Measurements from ENCODE around the gene KCNA10.

The KCNA10 gene

DNA sequence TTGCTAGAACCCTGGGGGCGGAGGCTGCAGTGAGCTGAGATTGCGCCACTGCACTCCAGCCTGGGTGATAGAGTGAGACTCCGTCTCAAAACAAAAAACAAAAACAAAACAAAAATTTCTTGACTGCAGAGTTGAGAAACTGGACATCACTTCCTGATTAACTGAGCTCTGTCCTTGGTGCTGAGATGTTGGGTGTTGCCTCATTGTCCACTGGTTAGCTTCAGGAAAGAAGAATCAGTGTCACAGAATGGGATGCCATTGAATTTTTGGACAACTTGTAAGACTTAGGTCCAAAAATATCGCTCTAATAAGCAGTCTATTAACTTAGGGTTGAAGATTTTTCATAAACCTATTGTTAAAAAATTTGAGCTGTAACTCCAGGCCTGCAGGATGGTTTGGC lies 23.8 kb upstream of the KCNA10 start:
- no peaks in the 10 kb centered on the region for H3K4me1 ChIP-seq (ENCODE audit: control insufficient read depth in 1 of 2, insufficient read depth in 1 of 2, low read depth in 1 of 2, low read length in 1 of 2)
- TF ChIP-seq, protein P1, sequence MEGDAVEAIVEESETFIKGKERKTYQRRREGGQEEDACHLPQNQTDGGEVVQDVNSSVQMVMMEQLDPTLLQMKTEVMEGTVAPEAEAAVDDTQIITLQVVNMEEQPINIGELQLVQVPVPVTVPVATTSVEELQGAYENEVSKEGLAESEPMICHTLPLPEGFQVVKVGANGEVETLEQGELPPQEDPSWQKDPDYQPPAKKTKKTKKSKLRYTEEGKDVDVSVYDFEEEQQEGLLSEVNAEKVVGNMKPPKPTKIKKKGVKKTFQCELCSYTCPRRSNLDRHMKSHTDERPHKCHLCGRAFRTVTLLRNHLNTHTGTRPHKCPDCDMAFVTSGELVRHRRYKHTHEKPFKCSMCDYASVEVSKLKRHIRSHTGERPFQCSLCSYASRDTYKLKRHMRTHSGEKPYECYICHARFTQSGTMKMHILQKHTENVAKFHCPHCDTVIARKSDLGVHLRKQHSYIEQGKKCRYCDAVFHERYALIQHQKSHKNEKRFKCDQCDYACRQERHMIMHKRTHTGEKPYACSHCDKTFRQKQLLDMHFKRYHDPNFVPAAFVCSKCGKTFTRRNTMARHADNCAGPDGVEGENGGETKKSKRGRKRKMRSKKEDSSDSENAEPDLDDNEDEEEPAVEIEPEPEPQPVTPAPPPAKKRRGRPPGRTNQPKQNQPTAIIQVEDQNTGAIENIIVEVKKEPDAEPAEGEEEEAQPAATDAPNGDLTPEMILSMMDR (IDR thresholded peaks at IDR 0.05), result no peak
- H3K36me3 ChIP-seq, result no peaks in the 10 kb centered on the region
- no peak overlapping the region for H3K4me3 ChIP-seq (ENCODE audit: low read depth in 1 of 2, low read length in 1 of 2)
- H3K27ac ChIP-seq, result no peak overlapping the region
- peaks cover 5% of the 10 kb centered on the region for H3K27me3 ChIP-seq
- no peaks in the 10 kb centered on the region for H3K9me3 ChIP-seq

GRCh38 chr1:110541906-110542395 lies 23.0 kb upstream of the KCNA10 start:
- H3K27ac ChIP-seq, result no peak overlapping the region
- no peak overlapping the region for H3K4me3 ChIP-seq (ENCODE audit: low read depth in 1 of 2, low read length in 1 of 2)
- H3K9me3 ChIP-seq, result no peaks in the 10 kb centered on the region
- H3K36me3 ChIP-seq, result no peaks in the 10 kb centered on the region
- TF ChIP-seq, protein P1 (IDR thresholded peaks at IDR 0.05), result no peak
- H3K27me3 ChIP-seq, result peaks cover 5% of the 10 kb centered on the region
- no peaks in the 10 kb centered on the region for H3K4me1 ChIP-seq (ENCODE audit: control insufficient read depth in 1 of 2, insufficient read depth in 1 of 2, low read depth in 1 of 2, low read length in 1 of 2)

DNA sequence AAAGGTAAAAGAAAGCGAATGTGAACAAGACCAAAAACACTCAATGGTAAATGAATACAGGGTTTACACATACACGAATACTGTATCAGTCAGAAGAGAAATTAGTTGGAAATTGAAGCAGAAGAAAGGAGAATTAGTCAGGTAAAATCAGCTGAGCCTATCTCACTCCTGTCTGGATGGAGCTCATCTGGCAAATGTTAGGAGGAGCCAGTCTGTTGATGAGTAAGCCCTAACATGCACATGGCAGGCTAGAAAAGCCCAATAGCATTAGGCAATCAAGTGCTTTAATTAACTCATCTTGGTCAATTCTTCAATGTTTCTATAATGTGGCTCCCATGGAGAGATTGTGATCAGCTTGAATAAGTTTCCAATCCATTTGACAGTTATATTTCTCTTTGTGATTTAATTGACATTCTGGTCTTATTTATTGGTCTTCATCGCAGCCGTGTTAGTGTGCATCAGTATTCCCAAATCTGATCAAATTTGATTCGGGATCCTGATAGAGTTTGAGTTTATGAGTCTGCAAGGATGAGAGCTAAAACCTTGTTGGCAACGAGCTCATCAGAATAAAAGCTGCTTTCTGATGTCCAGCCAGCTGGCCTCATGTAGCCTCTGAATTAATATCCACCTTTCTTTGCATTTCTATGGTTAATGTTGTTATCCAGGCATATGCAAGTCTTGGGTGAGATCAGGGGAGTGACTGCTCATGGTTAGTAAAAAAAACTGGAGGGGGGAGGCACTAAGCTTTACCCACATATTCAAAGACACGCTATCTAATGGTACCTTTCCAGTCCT lies 22.1 kb upstream of the KCNA10 start:
- H3K4me1 ChIP-seq (ENCODE audit: control insufficient read depth in 1 of 2, insufficient read depth in 1 of 2, low read depth in 1 of 2, low read length in 1 of 2), result no peaks in the 10 kb centered on the region
- TF ChIP-seq, protein P1 (IDR thresholded peaks at IDR 0.05), result no peak
- peaks cover 5% of the 10 kb centered on the region for H3K27me3 ChIP-seq
- H3K4me3 ChIP-seq (ENCODE audit: low read depth in 1 of 2, low read length in 1 of 2), result no peak overlapping the region
- no peak overlapping the region for H3K27ac ChIP-seq
- no peaks in the 10 kb centered on the region for H3K9me3 ChIP-seq
- no peaks in the 10 kb centered on the region for H3K36me3 ChIP-seq

DNA sequence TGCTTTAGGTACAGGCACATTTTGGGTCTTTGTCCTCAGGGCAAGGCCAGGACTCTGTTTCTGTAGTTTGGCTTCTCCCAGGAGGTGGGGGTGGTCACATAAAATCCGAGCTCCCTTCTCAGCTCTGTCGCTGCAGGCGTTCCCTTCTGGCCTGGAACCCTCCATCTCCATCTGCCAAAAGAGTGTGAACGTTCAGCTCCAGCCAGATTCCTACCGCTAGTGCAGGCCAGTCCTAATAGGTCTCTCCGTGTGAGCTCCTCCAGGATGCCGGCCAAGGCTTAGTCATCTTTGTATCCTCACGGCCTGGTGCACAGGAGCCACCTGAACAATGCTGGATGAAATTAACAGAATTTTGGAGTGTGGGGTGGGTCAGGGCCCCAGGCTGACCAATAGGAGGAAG lies 19.9 kb upstream of the KCNA10 start:
- no peaks in the 10 kb centered on the region for H3K9me3 ChIP-seq
- TF ChIP-seq, protein P1 (IDR thresholded peaks at IDR 0.05), result no peak

DNA sequence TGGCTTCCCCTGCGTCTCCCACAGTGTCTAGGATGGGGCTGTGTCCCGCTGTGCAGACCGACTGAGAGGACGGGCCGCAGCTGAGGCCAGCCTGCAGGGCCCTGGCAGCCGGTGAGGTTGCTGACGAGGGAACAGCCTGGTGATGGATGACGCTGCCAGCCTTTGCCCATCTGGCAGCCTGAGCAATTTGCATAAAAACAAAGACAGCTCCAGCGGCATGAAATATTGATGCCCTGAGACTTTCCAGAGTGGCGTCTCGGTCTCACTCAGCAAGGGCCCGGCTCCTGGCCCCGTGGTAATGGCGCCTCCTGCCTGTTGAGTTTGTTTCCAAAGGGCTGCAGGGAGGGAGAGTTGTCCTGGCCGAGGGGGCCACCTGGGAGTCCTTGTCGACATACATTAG lies 19.1 kb upstream of the KCNA10 start:
- Histone ChIP-seq H3K4me1 (ENCODE audit: control insufficient read depth in 1 of 2, insufficient read depth in 1 of 2, low read depth in 1 of 2, low read length in 1 of 2) (no peaks in the 10 kb centered on the region), H3K36me3 (no peaks in the 10 kb centered on the region), H3K27ac (no peak overlapping the region), H3K9me3 (no peaks in the 10 kb centered on the region), H3K27me3 (peaks cover 10% of the 10 kb centered on the region), H3K4me3 (ENCODE audit: low read depth in 1 of 2, low read length in 1 of 2) (no peak overlapping the region)
- TF ChIP-seq, protein P1 (IDR thresholded peaks at IDR 0.05), result no peak

More for the DNA sequence above, 19.9 kb upstream of the KCNA10 start:
- Histone ChIP-seq H3K27me3 (peaks cover 5% of the 10 kb centered on the region), H3K4me3 (ENCODE audit: low read depth in 1 of 2, low read length in 1 of 2) (no peak overlapping the region), H3K4me1 (ENCODE audit: control insufficient read depth in 1 of 2, insufficient read depth in 1 of 2, low read depth in 1 of 2, low read length in 1 of 2) (no peaks in the 10 kb centered on the region), H3K27ac (no peak overlapping the region), H3K36me3 (no peaks in the 10 kb centered on the region)
